Testis (tissue), 2 donors: ENCODE data around the gene KRT2.

Experiments
- POLR2A ChIP-seq: fragments of 450-650 bp; IDR thresholded peaks from one replicate; pipeline ENCODE4 v1.6.1; 2017; ENCODE audit warnings: antibody characterized with exemption, mild to moderate bottlenecking, moderate library complexity
- TF ChIP-seq, protein P1 (sequence below), 3 experiments: fragments of 450-650 bp in 2 of 3; fragments of 200-600 bp in 1 of 3; sonication (generic) in 1 of 3; IDR thresholded peaks; one replicate each; pipeline ENCODE4 v1.5.1; 2016 to 2019; ENCODE audit warnings: antibody characterized with exemption in 3 of 3, mild to moderate bottlenecking in 2 of 3, moderate library complexity in 1 of 3

GRCh38 chr12:52670961-52671360 lies 18.9 kb upstream of the KRT2 start:
- TF ChIP-seq, protein P1, sequence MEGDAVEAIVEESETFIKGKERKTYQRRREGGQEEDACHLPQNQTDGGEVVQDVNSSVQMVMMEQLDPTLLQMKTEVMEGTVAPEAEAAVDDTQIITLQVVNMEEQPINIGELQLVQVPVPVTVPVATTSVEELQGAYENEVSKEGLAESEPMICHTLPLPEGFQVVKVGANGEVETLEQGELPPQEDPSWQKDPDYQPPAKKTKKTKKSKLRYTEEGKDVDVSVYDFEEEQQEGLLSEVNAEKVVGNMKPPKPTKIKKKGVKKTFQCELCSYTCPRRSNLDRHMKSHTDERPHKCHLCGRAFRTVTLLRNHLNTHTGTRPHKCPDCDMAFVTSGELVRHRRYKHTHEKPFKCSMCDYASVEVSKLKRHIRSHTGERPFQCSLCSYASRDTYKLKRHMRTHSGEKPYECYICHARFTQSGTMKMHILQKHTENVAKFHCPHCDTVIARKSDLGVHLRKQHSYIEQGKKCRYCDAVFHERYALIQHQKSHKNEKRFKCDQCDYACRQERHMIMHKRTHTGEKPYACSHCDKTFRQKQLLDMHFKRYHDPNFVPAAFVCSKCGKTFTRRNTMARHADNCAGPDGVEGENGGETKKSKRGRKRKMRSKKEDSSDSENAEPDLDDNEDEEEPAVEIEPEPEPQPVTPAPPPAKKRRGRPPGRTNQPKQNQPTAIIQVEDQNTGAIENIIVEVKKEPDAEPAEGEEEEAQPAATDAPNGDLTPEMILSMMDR (IDR thresholded peaks at IDR 0.05): no peak
- TF ChIP-seq POLR2A: no peak
